Left ventricle myocardium inferior (tissue), 1 donor: ENCODE data around the gene TMEM242. TPM values are rescaled to one million over a fixed set of nuclear protein-coding genes. Genes with fewer than 3 reads are reported as not detected.
A peak's percentile ranks its signal among the peaks of the same experiment; 100 is the strongest.

Source experiments
- DNase-seq: peaks from one replicate; pipeline ENCODE4 v3.0.0-alpha.2; 2020
- H3K27ac ChIP-seq: fragments of 200-600 bp; replicated peaks from 2 replicates; pipeline ENCODE4 v1.8.0; 2021
- H3K27me3 ChIP-seq: fragments of 200-600 bp; 2 replicates; pipeline ENCODE4 v1.8.0; 2021; ENCODE audit warnings: low read depth
- H3K36me3 ChIP-seq: fragments of 200-600 bp; 2 replicates; pipeline ENCODE4 v1.8.0; 2021
- H3K4me1 ChIP-seq: fragments of 200-600 bp; 2 replicates; pipeline ENCODE4 v1.8.0; 2021
- H3K4me3 ChIP-seq: fragments of 200-600 bp; 2 replicates; pipeline ENCODE4 v1.8.0; 2021; ENCODE audit warnings: mild to moderate bottlenecking, moderate library complexity
- H3K9me3 ChIP-seq: fragments of 200-600 bp; replicated peaks from 2 replicates; pipeline ENCODE4 v1.8.0; 2021
- CTCF ChIP-seq: fragments of 200-600 bp; IDR thresholded peaks from 2 replicates; pipeline ENCODE4 v1.8.0; 2021; ENCODE audit warnings: antibody characterized with exemption, mild to moderate bottlenecking, borderline replicate concordance
- intact Hi-C: fragments of 100-400 bp; cut with micrococcal nuclease; formaldehyde crosslinking; loops from one replicate; pipeline ENCODE4 v1.11.0; 2022
- total RNA-seq: library from RNA; stranded (reverse); fragmentation: NEBNext Ultra II Directional; extraction: Animal tissue kit (Norgen Biotek cat#: 25700); gene quantifications from one replicate; pipeline ENCODE4 v1.2.1, GENCODE V29; 2021
- donor health status: DM: no; HTN: yes; CAD: no; lungs with severe emphysema.

Gene TMEM242
- total RNA-seq, 1 donor from 2014 or later, result 19.8 TPM

GRCh38 chr6:157263881-157264397 is 59.4 kb downstream of the TMEM242 start:
- DNase-seq, result no peak
- Histone ChIP-seq H3K36me3 (no peaks in the 10 kb centered on the region), H3K4me3 (no peak overlapping the region), H3K27me3 (no peaks in the 10 kb centered on the region), H3K9me3 (no peaks in the 10 kb centered on the region), H3K4me1 (peaks cover 35% of the 10 kb centered on the region), H3K27ac (no peak overlapping the region)
- TF ChIP-seq CTCF, result no peak
- intact Hi-C loops, result no loop called here

- intact Hi-C loops, result no loop called here
- Histone ChIP-seq H3K9me3 (no peaks in the 10 kb centered on the region), H3K36me3 (no peaks in the 10 kb centered on the region), H3K27ac (no peak overlapping the region), H3K27me3 (no peaks in the 10 kb centered on the region), H3K4me1 (peaks cover 27% of the 10 kb centered on the region), H3K4me3 (peak overlapping the region; percentile 20)
- no peak for DNase-seq
- TF ChIP-seq CTCF, result no peak
Observed at GRCh38 chr6:157263146-157263545, 60.2 kb downstream of the TMEM242 start.

GRCh38 chr6:157261606-157262005 is 61.7 kb downstream of the TMEM242 start:
- TF ChIP-seq CTCF, result no peak
- Histone ChIP-seq H3K4me3 (no peak overlapping the region), H3K9me3 (no peaks in the 10 kb centered on the region), H3K27me3 (no peaks in the 10 kb centered on the region), H3K4me1 (peaks cover 15% of the 10 kb centered on the region), H3K27ac (no peak overlapping the region), H3K36me3 (no peaks in the 10 kb centered on the region)
- DNase-seq, result no peak
- intact Hi-C loops, result no loop called here

- no peak for DNase-seq
- Histone ChIP-seq H3K9me3 (no peaks in the 10 kb centered on the region), H3K27ac (no peak overlapping the region), H3K4me1 (peaks cover 15% of the 10 kb centered on the region), H3K27me3 (no peaks in the 10 kb centered on the region), H3K4me3 (no peak overlapping the region), H3K36me3 (no peaks in the 10 kb centered on the region)
- TF ChIP-seq CTCF, result no peak
- intact Hi-C loops, result no loop called here
Observed at GRCh38 chr6:157260735-157261410, 62.4 kb downstream of the TMEM242 start.

GRCh38 chr6:157259443-157259842 is 63.9 kb downstream of the TMEM242 start:
- DNase-seq, result no peak
- intact Hi-C loops, result no loop called here
- H3K27me3 ChIP-seq, result no peaks in the 10 kb centered on the region

More at GRCh38 chr6:157259443-157259842, 63.9 kb downstream of the TMEM242 start:
- H3K27ac ChIP-seq, result no peak overlapping the region
- no peak overlapping the region for H3K4me3 ChIP-seq
- no peaks in the 10 kb centered on the region for H3K9me3 ChIP-seq
- TF ChIP-seq CTCF, result no peak
- peaks cover 15% of the 10 kb centered on the region for H3K4me1 ChIP-seq
- H3K36me3 ChIP-seq, result no peaks in the 10 kb centered on the region
